ENCODE measurements around the gene CALCOCO2. TPM values are rescaled to one million over a fixed set of nuclear protein-coding genes. Genes with fewer than 3 reads are reported as not detected.
A peak's percentile ranks its signal among the peaks of the same experiment; 100 is the strongest.

Gene CALCOCO2
- total RNA-seq, 4 donors from 2014 or later: 167 to 302 (median 232) TPM

- Histone ChIP-seq H3K36me3 (peaks cover 0 to 23% (median 6%) of the 10 kb centered on the region in 3 donors), H3K27ac (no peak overlapping the region), H3K4me1 (no peaks in the 10 kb centered on the region), H3K9me3 (no peaks in the 10 kb centered on the region), H3K27me3 (no peaks in the 10 kb centered on the region), H3K4me3 (no peak overlapping the region)
- no peak for DNase-seq (ENCODE audit: low spot score in 2 of 2)
- WGBS, 2 donors: 64 to 90% methylated on average over 1 of the region's 1 CpG
- TF ChIP-seq CTCF (IDR thresholded peaks at IDR 0.05): no peak
- no peak for TF ChIP-seq EP300 (IDR thresholded peaks at IDR 0.05)
- no peak for TF ChIP-seq POLR2A (IDR thresholded peaks at IDR 0.05)
Measured at GRCh38 chr17:48901241-48901640, 70.4 kb downstream of the CALCOCO2 start.

- 95 to 100% methylated on average over 1 of the region's 1 CpG for WGBS, 2 donors
- Histone ChIP-seq H3K27ac (no peak overlapping the region), H3K4me1 (peaks cover 0 to 7% (median 2%) of the 10 kb centered on the region in 4 donors), H3K27me3 (no peaks in the 10 kb centered on the region), H3K4me3 (no peak overlapping the region), H3K36me3 (peaks cover 0 to 2% (median 0%) of the 10 kb centered on the region in 3 donors), H3K9me3 (no peaks in the 10 kb centered on the region)
- DNase-seq (ENCODE audit: low spot score in 2 of 2): no peak
- TF ChIP-seq POLR2A (IDR thresholded peaks at IDR 0.05) (no peak), CTCF (IDR thresholded peaks at IDR 0.05) (no peak), EP300 (IDR thresholded peaks at IDR 0.05) (no peak)
Measured at GRCh38 chr17:48903401-48903800, 72.6 kb downstream of the CALCOCO2 start.

- TF ChIP-seq POLR2A (IDR thresholded peaks at IDR 0.05): no peak
- no peak for TF ChIP-seq CTCF (IDR thresholded peaks at IDR 0.05)
- TF ChIP-seq EP300 (IDR thresholded peaks at IDR 0.05): no peak
- no peak overlapping the region for H3K4me3 ChIP-seq
- no peaks in the 10 kb centered on the region for H3K27me3 ChIP-seq
- H3K27ac ChIP-seq: no peak overlapping the region
- peaks cover 0 to 12% (median 4%) of the 10 kb centered on the region in 4 donors for H3K4me1 ChIP-seq
- no peaks in the 10 kb centered on the region for H3K9me3 ChIP-seq
- 89 to 91% methylated on average over 7 of the region's 7 CpGs for WGBS, 2 donors
- no peak for DNase-seq (ENCODE audit: low spot score in 2 of 2)
- no peaks in the 10 kb centered on the region for H3K36me3 ChIP-seq
Measured at GRCh38 chr17:48904428-48904827, 73.6 kb downstream of the CALCOCO2 start.

GRCh38 chr17:48905987-48906515 lies 75.2 kb downstream of the CALCOCO2 start:
- H3K27ac ChIP-seq: no peak overlapping the region
- peaks cover 0 to 6% (median 0%) of the 10 kb centered on the region in 3 donors for H3K36me3 ChIP-seq
- peaks cover 0 to 28% (median 15%) of the 10 kb centered on the region in 4 donors for H3K4me1 ChIP-seq
- TF ChIP-seq CTCF (IDR thresholded peaks at IDR 0.05) (no peak), EP300 (IDR thresholded peaks at IDR 0.05) (no peak)
- no peak for DNase-seq (ENCODE audit: low spot score in 2 of 2)
- no peak overlapping the region for H3K4me3 ChIP-seq
- no peaks in the 10 kb centered on the region for H3K9me3 ChIP-seq
- H3K27me3 ChIP-seq: no peaks in the 10 kb centered on the region
- WGBS, 2 donors: 77 to 78% methylated on average over 9 of the region's 9 CpGs

GRCh38 chr17:48907713-48908046 lies 76.8 kb downstream of the CALCOCO2 start:
- Histone ChIP-seq H3K4me3 (peak overlapping the region; percentile 57 to 88 (median 74)), H3K27me3 (no peaks in the 10 kb centered on the region), H3K27ac (peak overlapping the region; percentile 63 to 94 (median 87)), H3K36me3 (peaks cover 0 to 13% (median 0%) of the 10 kb centered on the region in 3 donors), H3K4me1 (peaks cover 0 to 45% (median 16%) of the 10 kb centered on the region in 4 donors), H3K9me3 (no peaks in the 10 kb centered on the region)
- WGBS, 2 donors: 35 to 38% methylated on average over 2 of the region's 2 CpGs
- TF ChIP-seq POLR2A (IDR thresholded peaks at IDR 0.05) (no peak), EP300 (IDR thresholded peaks at IDR 0.05) (no peak), CTCF (IDR thresholded peaks at IDR 0.05) (no peak)
- DNase-seq (ENCODE audit: low spot score in 2 of 2): no peak

Measured in tibial nerve (tissue), 4 donors.